H1 (cell line): ENCODE measurements around the gene RIMBP2. TPM values are rescaled to one million over a fixed set of nuclear protein-coding genes. Genes with fewer than 3 reads are reported as not detected.

Experiments
- ATF2 ChIP-seq: IDR thresholded peaks from 2 replicates; pipeline ENCODE4 v1.6.1; 2012; ENCODE audit warnings: low read length, inconsistent platforms
- CHD1 ChIP-seq: IDR thresholded peaks from 2 replicates; pipeline ENCODE4 v1.6.1; 2012; ENCODE audit warnings: low read depth, low read length, improper control_type of control experiment
- CTCF ChIP-seq, 3 experiments: IDR thresholded peaks; 1 replicate in 2 of 3; 2 replicates in 1 of 3; pipeline versions ENCODE4 v1.5.1 to v1.6.1; 2011; ENCODE audit warnings: low read length in 3 of 3, mild to moderate bottlenecking in 3 of 3, inconsistent platforms in 2 of 3, low read depth in 1 of 3, moderate library complexity in 1 of 3; ENCODE audit not compliant: insufficient read depth in 1 of 3; ENCODE audit errors: control extremely low read depth in 1 of 3
- JUND ChIP-seq: IDR thresholded peaks from 2 replicates; pipeline ENCODE4 v1.6.1; 2011; ENCODE audit warnings: mild to moderate bottlenecking, improper control_type of control experiment, low read length
- KDM1A ChIP-seq: fragments of 200-600, 300-600 bp; sonication (generic); IDR thresholded peaks from 2 replicates; pipeline ENCODE4 v1.7.1; 2016; ENCODE audit warnings: mild to moderate bottlenecking, low read length, borderline replicate concordance
- NANOG ChIP-seq: IDR thresholded peaks from 2 replicates; pipeline ENCODE4 v1.6.1; 2011; ENCODE audit warnings: low read length, low read depth, mild to moderate bottlenecking, inconsistent platforms; ENCODE audit not compliant: insufficient read depth, poor library complexity, severe bottlenecking
- RNF2 ChIP-seq: fragments of 200-900, 300-1000 bp; sonication (generic); IDR thresholded peaks from 2 replicates; pipeline ENCODE4 v1.7.1; 2016; ENCODE audit warnings: borderline replicate concordance, low read depth, mild to moderate bottlenecking, antibody characterized with exemption, low read length; ENCODE audit not compliant: poor library complexity, severe bottlenecking; ENCODE audit errors: missing control alignments
- SUZ12 ChIP-seq: fragments of 200-600 bp; sonication (generic); IDR thresholded peaks from 2 replicates; pipeline ENCODE4 v1.6.1; 2012; ENCODE audit warnings: mild to moderate bottlenecking, inconsistent platforms, low read length, moderate library complexity, mixed read lengths
- TBP ChIP-seq: IDR thresholded peaks from 2 replicates; pipeline ENCODE4 v1.6.1; 2011; ENCODE audit warnings: low read depth, low read length, improper control_type of control experiment
- polyA plus RNA-seq, 7 experiments: library from polyadenylated mRNA; depleted of rRNA in 3 of 7; stranded (reverse) in 5 of 7; unstranded in 2 of 7; fragments of >200 nt in 5 of 7; fragments of 200-250 nt in 2 of 7; gene quantifications; 1 replicate in 5 of 7; 2 replicates in 1 of 7; 4 replicates in 1 of 7; pipeline versions ENCODE4 v1.2.1 to v1.2.3, GENCODE V29; 2011 to 2013; ENCODE audit warnings: missing spikeins in 2 of 7, mixed read lengths in 2 of 7
- total RNA-seq: library from RNA; stranded (reverse); fragmentation: NEBNext Ultra II Directional; extraction: Animal tissue kit (Norgen Biotek cat#: 25700); gene quantifications from 2 replicates; pipeline ENCODE4 v1.2.1, GENCODE V29; 2021

The RIMBP2 gene
- total and polyA plus RNA-seq, 2 of the 8 experiments (the other 6 are each of a cell fraction or from before 2014, with no cell fraction given) = 0.18 to 0.65 TPM

GRCh38 chr12:130706885-130707570 lies 9.1 kb downstream of the RIMBP2 start (continued):
- TF ChIP-seq ATF2 (no peak), NANOG (no peak), CHD1 (no peak), RNF2 (no peak), KDM1A (no peak), SUZ12 (no peak), CTCF (IDR thresholded peaks at IDR 0.05; ENCODE audit: control extremely low read depth in 1 of 3, insufficient read depth in 1 of 3, low read depth in 1 of 3, low read length in 3 of 3) (no peak), TBP (no peak), JUND (no peak)
